Adrenal gland (tissue), 12 donors: ENCODE results near the gene ADGRB3. TPM values are rescaled to one million over a fixed set of nuclear protein-coding genes. Genes with fewer than 3 reads are reported as not detected.

Source experiments
- DNase-seq, 7 donors: peaks; one replicate each; pipeline ENCODE4 v3.0.0-alpha.2; 2019 to 2020
- H3K27ac ChIP-seq, 5 donors: fragments of 200-600 bp; sonication (generic) in 4 of 5; 1 replicate in 3 of 5; 2 replicates in 2 of 5; pipeline versions ENCODE4 v1.5.1 to v1.8.0; 2016 to 2020; ENCODE audit warnings: mild to moderate bottlenecking in 1 of 5
- H3K27me3 ChIP-seq: fragments of 200-600 bp; 2 replicates; pipeline ENCODE4 v1.8.0; 2021
- H3K36me3 ChIP-seq, 2 donors: fragments of 200-600 bp; replicated peaks in 1 of 2; 1 replicate in 1 of 2; 2 replicates in 1 of 2; pipeline versions ENCODE4 v1.5.1 to v1.8.0; 2018 to 2022
- H3K4me1 ChIP-seq, 2 donors: fragments of 200-600 bp; replicated peaks in 1 of 2; 1 replicate in 1 of 2; 2 replicates in 1 of 2; pipeline versions ENCODE4 v1.5.1 to v1.8.0; 2018 to 2021
- H3K4me3 ChIP-seq, 4 donors: fragments of 200-600 bp; sonication (generic) in 3 of 4; one replicate each; pipeline ENCODE4 v1.5.1; 2016 to 2018
- H3K9me3 ChIP-seq, 3 donors: fragments of 200-600 bp; sonication (generic) in 1 of 3; replicated peaks in 1 of 3; 1 replicate in 2 of 3; 2 replicates in 1 of 3; pipeline versions ENCODE4 v1.5.1 to v1.8.0; 2016 to 2021
- CTCF ChIP-seq, 6 experiments: fragments of 450-650 bp in 4 of 6; fragments of 200-600 bp in 2 of 6; sonication (generic) in 1 of 6; IDR thresholded peaks; 1 replicate in 5 of 6; 2 replicates in 1 of 6; pipeline versions ENCODE4 v1.5.1 to v1.8.0; 2016 to 2021; ENCODE audit warnings: antibody characterized with exemption in 6 of 6, mild to moderate bottlenecking in 2 of 6, moderate library complexity in 1 of 6
- POLR2A ChIP-seq, 2 donors: fragments of 450-650 bp; IDR thresholded peaks; one replicate each; pipeline ENCODE4 v1.6.1; 2017; ENCODE audit warnings: antibody characterized with exemption in 2 of 2, mild to moderate bottlenecking in 2 of 2, moderate library complexity in 1 of 2
- WGBS, 4 donors: extraction: QIAGEN DNeasy Blood & Tissue Kit in 2 of 4; methylation state at CpG; one replicate each; pipeline versions ENCODE4 v1.1.5 to v1.1.7; 2013 to 2017; 5-methylcytosine and 5-hydroxymethylcytosine counted together
- intact Hi-C, 2 donors: fragments of 100-400 bp; cut with DNase I; formaldehyde crosslinking; loops; one replicate each; pipeline versions ENCODE4 v1.14.1 to v1.15.0; 2022 to 2023
- polyA plus RNA-seq, 3 donors: library from polyadenylated mRNA; stranded (reverse); fragments of 200-250 nt in 2 of 3; fragments of 350-450 nt in 1 of 3; fragmentation: Illumina TruSeq in 1 of 3; extraction: RNeasy Lipid Tissue Mini Kit (QIAGEN cat#74804) in 1 of 3; gene quantifications; one replicate each; pipeline ENCODE4 v1.2.3, GENCODE V29; 2013 to 2014
- total RNA-seq, 9 donors: library from RNA; depleted of rRNA in 4 of 9; stranded (reverse); fragments of >200 nt in 4 of 9; fragments of 120-200 nt in 1 of 9; fragmentation: NEBNext Ultra II Directional in 1 of 9; extraction: Animal tissue kit (Norgen Biotek cat#: 25700) in 1 of 9; gene quantifications; one replicate each; pipeline versions ENCODE4 v1.1.0 to v1.2.4, GENCODE V29; 2013 to 2023
- donor health status: healthy with polysubstance abuse.
- donor health status: Bipolar disorder and iron deficiency.
- donor health status: DM: yes; HTN: yes; CAD: no.
- donor health status: DM: no; HTN: no; CAD: no.
- donor health status: DM: no; HTN: no; CAD: no.
- donor health status: DM: yes; HTN: yes; CAD: no.

Gene ADGRB3
- total and polyA plus RNA-seq, 12 donors: 1.3 to 9.0 (median 3.1) TPM

GRCh38 chr6:69340196-69340595 lies 705.1 kb downstream of the ADGRB3 start:
- 82 to 94% (median 87%) methylated on average over 1 of the region's 1 CpG for WGBS, 4 donors
- Histone ChIP-seq H3K4me1 (no peaks in the 10 kb centered on the region), H3K4me3 (no peak overlapping the region), H3K27me3 (no peaks in the 10 kb centered on the region), H3K9me3 (no peaks in the 10 kb centered on the region), H3K27ac (no peak overlapping the region), H3K36me3 (no peaks in the 10 kb centered on the region)
- intact Hi-C loops: no loop called here
- TF ChIP-seq POLR2A (IDR thresholded peaks at IDR 0.05) (no peak), CTCF (IDR thresholded peaks at IDR 0.05) (no peak)
- DNase-seq: no peak

GRCh38 chr6:69343851-69344250 lies 708.8 kb downstream of the ADGRB3 start:
- Histone ChIP-seq H3K9me3 (no peaks in the 10 kb centered on the region), H3K4me1 (no peaks in the 10 kb centered on the region), H3K27ac (no peak overlapping the region), H3K4me3 (no peak overlapping the region), H3K27me3 (no peaks in the 10 kb centered on the region), H3K36me3 (no peaks in the 10 kb centered on the region)
- intact Hi-C loops: no loop called here
- DNase-seq: no peak
- 68 to 75% (median 70%) methylated on average over 2 of the region's 2 CpGs for WGBS, 4 donors
- TF ChIP-seq POLR2A (IDR thresholded peaks at IDR 0.05) (no peak), CTCF (IDR thresholded peaks at IDR 0.05) (no peak)

- H3K4me1 ChIP-seq: no peaks in the 10 kb centered on the region
- 71 to 83% (median 77%) methylated on average over 7 of the region's 7 CpGs for WGBS, 4 donors
- H3K27me3 ChIP-seq: no peaks in the 10 kb centered on the region
- no peak overlapping the region for H3K4me3 ChIP-seq
- intact Hi-C loops: no loop called here
- no peak overlapping the region for H3K27ac ChIP-seq
- TF ChIP-seq POLR2A (IDR thresholded peaks at IDR 0.05): no peak
- TF ChIP-seq CTCF (IDR thresholded peaks at IDR 0.05): no peak
- no peak for DNase-seq
- no peaks in the 10 kb centered on the region for H3K9me3 ChIP-seq
- H3K36me3 ChIP-seq: no peaks in the 10 kb centered on the region
Measured at GRCh38 chr6:69349771-69350170, 714.7 kb downstream of the ADGRB3 start.

GRCh38 chr6:69362209-69362608 lies 727.1 kb downstream of the ADGRB3 start:
- no peaks in the 10 kb centered on the region for H3K4me1 ChIP-seq
- no peak for DNase-seq
- no peak overlapping the region for H3K4me3 ChIP-seq
- intact Hi-C loops: no loop called here
- TF ChIP-seq POLR2A (IDR thresholded peaks at IDR 0.05): no peak
- no peak for TF ChIP-seq CTCF (IDR thresholded peaks at IDR 0.05)
- WGBS, 4 donors: 80 to 88% (median 81%) methylated on average over 3 of the region's 3 CpGs
- H3K9me3 ChIP-seq: no peaks in the 10 kb centered on the region
- H3K27me3 ChIP-seq: no peaks in the 10 kb centered on the region
- H3K27ac ChIP-seq: no peak overlapping the region
- no peaks in the 10 kb centered on the region for H3K36me3 ChIP-seq
